Fibroblast of mammary gland (primary cell): ENCODE measurements around the gene ITFG1.
A peak's percentile ranks its signal among the peaks of the same experiment; 100 is the strongest.

Experiments used
- DNase-seq: peaks from one replicate; pipeline ENCODE4 v3.0.0-alpha.2; 2010; ENCODE audit warnings: low read depth
- H3K4me3 ChIP-seq: 2 replicates; pipeline ENCODE4 v1.5.1; 2011; ENCODE audit warnings: low read depth, mild to moderate bottlenecking, low read length, moderate library complexity; ENCODE audit not compliant: control insufficient read depth
- TF ChIP-seq, protein P1 (sequence below): conservative IDR thresholded peaks from 2 replicates; pipeline ENCODE4 v1.5.1; 2011; ENCODE audit warnings: low read depth, low read length, inconsistent platforms; ENCODE audit not compliant: control insufficient read depth, insufficient read depth

ITFG1 gene

DNA sequence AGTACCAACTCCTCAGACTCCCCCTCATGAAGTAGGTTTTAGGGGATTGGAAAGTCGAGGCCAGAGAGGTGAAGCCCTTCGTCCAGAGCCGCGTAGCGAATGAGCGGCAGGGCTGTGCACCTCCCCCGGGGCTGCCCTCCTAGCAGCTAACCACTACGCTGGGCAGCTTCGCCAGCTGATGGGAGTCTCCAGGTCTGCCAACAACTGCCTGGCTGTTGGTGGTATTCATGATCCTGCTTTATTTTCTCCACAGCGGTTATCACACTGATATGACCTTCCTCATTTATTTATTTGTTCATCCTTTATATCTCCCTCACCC, 316.3 kb downstream of the ITFG1 start:
- TF ChIP-seq, protein P1, sequence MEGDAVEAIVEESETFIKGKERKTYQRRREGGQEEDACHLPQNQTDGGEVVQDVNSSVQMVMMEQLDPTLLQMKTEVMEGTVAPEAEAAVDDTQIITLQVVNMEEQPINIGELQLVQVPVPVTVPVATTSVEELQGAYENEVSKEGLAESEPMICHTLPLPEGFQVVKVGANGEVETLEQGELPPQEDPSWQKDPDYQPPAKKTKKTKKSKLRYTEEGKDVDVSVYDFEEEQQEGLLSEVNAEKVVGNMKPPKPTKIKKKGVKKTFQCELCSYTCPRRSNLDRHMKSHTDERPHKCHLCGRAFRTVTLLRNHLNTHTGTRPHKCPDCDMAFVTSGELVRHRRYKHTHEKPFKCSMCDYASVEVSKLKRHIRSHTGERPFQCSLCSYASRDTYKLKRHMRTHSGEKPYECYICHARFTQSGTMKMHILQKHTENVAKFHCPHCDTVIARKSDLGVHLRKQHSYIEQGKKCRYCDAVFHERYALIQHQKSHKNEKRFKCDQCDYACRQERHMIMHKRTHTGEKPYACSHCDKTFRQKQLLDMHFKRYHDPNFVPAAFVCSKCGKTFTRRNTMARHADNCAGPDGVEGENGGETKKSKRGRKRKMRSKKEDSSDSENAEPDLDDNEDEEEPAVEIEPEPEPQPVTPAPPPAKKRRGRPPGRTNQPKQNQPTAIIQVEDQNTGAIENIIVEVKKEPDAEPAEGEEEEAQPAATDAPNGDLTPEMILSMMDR: no peak
- DNase-seq: no peak

DNA sequence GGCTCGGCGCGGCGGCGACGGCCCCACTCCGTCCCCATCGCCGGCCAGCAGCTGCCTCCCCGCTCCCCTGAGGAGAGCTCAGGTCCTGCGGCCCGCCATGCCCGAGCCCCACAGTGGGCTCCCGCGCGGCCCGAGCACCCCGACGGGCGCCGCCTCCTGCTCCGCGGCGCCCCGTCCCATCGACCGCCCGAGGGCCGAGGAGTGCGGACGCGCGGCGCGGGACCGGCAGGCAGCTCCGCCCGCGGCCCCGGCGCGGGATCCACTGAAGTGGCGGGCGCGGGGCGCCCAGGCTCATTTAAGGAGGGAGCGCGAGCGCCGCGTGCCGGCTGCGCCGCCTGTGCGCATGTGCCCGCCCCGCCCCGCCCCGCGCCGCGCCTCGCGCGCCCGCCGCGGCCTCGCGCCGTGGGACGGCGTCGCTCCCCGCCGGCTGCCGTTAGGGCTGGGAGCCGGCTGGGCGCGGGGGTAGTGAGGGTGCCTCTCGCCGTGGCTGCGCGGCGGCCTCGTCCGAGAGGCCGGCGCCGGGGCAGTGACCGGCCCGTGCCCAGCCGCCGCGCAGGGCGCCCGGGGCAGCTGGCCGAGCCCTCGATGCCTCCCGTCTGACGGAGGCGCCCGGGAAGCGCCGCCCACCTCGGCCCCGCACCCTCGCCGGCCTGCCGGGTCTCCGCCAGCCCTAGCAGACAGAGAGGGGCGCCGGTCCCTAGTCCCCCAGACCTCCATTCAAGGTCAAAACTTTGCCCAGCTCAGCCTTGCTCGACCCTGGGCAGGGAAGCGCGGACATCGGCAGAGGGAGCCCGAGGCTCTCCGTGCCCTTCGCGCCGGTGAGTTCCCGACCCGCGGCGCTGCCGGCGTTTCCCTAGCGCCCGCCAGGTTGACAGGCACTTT, 316.9 kb downstream of the ITFG1 start, which contains the start of gene NETO2:
Gene NETO2, minus strand, starts transcription at position 269 of the 882 bp plus-strand sequence. CDS start 333 bp downstream, outside the sequence.
- H3K4me3 ChIP-seq: peak within 1 kb of the TSS; percentile 63
- peak; percentile 49 for DNase-seq
- TF ChIP-seq, protein P1: peak; percentile 53

More for the DNA sequence above, 316.3 kb downstream of the ITFG1 start:
- H3K4me3 ChIP-seq: peak overlapping the region; percentile 47

DNA sequence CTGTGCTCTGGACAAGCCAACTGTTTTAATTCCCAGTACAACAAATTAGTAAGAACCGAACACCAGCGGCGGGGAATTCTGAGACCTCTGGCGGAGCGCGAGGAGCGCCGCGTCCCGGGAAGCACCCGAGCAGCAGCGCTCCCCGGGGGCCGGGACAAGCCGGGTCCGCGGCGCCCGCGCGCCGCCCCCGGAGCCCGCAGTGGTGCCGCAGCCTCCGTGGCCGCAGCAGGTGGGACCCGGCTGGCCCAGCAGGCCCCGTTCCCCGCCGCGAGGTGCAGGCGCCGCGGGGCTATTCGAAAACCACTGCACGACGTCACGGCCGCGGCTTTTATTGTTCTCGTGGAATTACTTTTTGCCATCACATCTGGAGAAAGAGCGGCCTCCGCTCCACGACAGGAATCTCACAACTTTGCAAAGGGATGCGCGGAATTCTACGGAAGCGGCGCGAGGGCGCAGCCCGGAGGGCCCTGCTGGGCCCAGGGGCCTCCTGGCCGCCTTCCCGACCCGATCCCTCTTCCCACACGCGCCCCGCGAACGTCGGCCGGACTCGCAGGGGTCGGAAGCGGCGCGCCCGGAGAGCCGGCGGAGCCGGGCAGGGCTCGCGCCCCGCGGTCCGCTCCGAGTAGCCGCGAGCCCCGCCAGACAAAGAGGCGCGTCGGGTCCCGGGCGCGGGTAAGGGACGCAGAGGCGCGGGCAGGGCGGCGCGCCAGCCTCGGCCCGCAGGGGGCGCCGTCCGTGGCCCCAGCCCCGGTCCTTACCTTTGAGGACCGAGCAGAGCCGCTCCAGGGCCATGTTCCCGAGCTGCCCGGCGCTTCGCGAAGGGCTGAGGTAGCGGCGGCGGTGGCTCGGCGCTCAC, 317.8 kb downstream of the ITFG1 start:
- TF ChIP-seq, protein P1: no peak
- peak overlapping the region; percentile 63 for H3K4me3 ChIP-seq
- peak; percentile 56 for DNase-seq

DNA sequence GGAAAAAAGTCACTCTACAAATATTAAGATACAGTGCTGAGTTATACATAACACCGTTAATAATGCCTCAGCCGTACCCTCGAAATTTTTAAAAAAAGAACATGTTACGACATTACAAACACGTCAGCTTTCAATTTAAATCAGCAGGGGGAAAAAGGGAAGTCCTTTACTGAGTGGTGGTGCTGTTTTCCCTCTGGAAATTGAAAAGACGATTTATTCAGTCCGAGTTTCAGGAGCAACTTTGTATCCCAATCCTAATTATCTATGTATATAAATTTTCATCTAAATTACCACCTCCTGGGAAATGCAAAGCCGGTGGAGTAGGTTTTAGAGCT, 318.4 kb downstream of the ITFG1 start:
- DNase-seq: peak; percentile 59
- TF ChIP-seq, protein P1: no peak

DNA sequence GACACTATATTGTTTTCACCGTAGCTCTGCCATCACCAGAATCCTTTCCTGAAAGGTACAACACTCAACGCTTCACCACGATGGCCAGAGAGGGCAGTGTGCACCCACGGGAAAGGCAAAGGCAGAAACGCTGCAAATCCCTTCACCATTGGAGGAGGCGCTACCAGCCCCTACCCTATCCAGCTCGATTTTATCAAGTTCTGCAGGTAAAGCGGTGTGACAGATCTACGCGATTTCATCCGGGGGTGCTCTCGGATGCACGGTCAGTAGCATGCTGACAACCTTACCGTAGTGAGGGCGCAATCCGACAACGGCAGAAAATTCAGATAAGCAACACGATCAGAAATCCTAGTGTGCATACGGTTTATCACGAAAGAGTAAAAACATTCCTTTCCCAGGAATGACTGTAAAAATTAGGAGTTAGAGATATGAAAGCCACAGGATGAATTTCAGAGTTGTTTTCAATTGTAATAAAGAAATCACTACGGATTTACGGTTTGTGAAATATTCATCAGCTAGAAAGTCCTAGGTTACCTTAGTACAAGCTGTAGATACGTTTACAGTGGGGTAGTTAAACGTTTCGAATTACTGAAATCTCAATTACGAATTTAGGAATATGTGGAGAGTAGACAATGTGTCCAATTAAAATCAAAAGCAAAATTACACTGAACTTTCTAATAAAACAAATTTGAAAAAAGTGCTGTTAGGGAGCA, 318.9 kb downstream of the ITFG1 start:
- TF ChIP-seq, protein P1: peak; percentile 98
- H3K4me3 ChIP-seq: peak overlapping the region; percentile 63
- DNase-seq: peak; percentile 83

More for the DNA sequence above, 318.4 kb downstream of the ITFG1 start:
- peak overlapping the region; percentile 63 for H3K4me3 ChIP-seq

DNA sequence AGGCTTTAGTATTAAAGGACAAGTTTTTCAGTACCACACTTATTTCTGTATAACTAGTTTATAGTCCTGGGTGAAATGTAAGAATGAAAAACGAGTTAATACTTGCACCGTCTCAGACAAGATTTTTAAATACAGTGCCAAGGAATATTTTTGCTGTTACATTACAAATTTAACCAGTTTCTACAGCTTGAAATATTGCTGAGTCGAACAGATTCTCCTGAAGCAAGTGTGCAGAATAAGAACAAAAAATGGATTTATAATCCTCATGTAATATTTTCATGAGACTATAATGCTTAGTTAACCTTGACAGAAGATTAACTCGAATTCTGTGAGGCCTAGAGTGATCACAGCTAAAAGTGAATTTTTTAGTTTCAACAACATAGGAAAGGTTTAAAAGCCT, 320.2 kb downstream of the ITFG1 start:
- no peak for DNase-seq
- TF ChIP-seq, protein P1: no peak
- H3K4me3 ChIP-seq: no peak overlapping the region
